K562 (cell line): ENCODE results near the gene GRHL3. TPM values are rescaled to one million over a fixed set of nuclear protein-coding genes. Genes with fewer than 3 reads are reported as not detected.

Source experiments
- ATAC-seq: fragments of 200-7000 bp; cut with Tn5 transposase; 3 replicates; pipeline ENCODE4 v1.9.1; 2020; ENCODE audit warnings: moderate library complexity
- BruUV-seq: library from RNA; stranded (reverse); fragments of 400-500 nt; replicated peaks from 2 replicates; lab custom pipeline; 2021; lab: Mats Ljungman, UMichigan
- CTCF ChIA-PET: fragments of 300-600 bp; formaldehyde crosslinking; extraction: SDS; loops from one replicate; lab custom pipeline; 2021; ENCODE audit warnings: low intra/inter-chr PET ratio; lab: Yijun Ruan, JAX
- POLR2A ChIA-PET: fragments of 300-600, 350-650 bp; sonication (Branson Sonifier 250); formaldehyde crosslinking; extraction: SDS; loops from one replicate; lab custom pipeline; 2021; ENCODE audit warnings: antibody characterized with exemption, inconsistent platforms; lab: Yijun Ruan, JAX
- DNase-seq, 4 experiments: peaks; one replicate each; pipeline versions ENCODE4 v3.0.0 to v3.0.0-alpha.2; 2011 to 2018; ENCODE audit warnings: low spot score in 3 of 4, mixed read lengths in 3 of 4; ENCODE audit errors: extremely low read depth in 1 of 4
- FAIRE-seq: peaks from 2 replicates; lab custom pipeline; 2011; peaks lifted over from hg19 to GRCh38; lab: Jason Lieb, UNC
- H2AFZ ChIP-seq: 2 replicates; pipeline ENCODE4 v1.6.0; 2011; ENCODE audit warnings: low read depth, low read length, control low read depth, inconsistent platforms
- H3K27ac ChIP-seq: fragments of 200-600 bp; 3 replicates; pipeline ENCODE4 v1.8.0; 2011; ENCODE audit warnings: low read depth, mild to moderate bottlenecking, control low read depth, inconsistent platforms, low read length, moderate library complexity, mixed read lengths; ENCODE audit errors: extremely low read depth
- H3K27me3 ChIP-seq, 2 experiments: fragments of 300-600 bp in 1 of 2; 2 replicates in 1 of 2; 3 replicates in 1 of 2; pipeline versions ENCODE4 v1.6.0 to v1.8.0; 2011; ENCODE audit warnings: inconsistent platforms in 2 of 2, low read length in 2 of 2, mild to moderate bottlenecking in 1 of 2, mixed read lengths in 1 of 2, moderate library complexity in 1 of 2; ENCODE audit not compliant: control insufficient read depth in 2 of 2, insufficient read depth in 2 of 2
- H3K36me3 ChIP-seq: fragments of 300-600 bp; 3 replicates; pipeline ENCODE4 v1.8.0; 2011; ENCODE audit warnings: mild to moderate bottlenecking, low read length, inconsistent platforms; ENCODE audit not compliant: control insufficient read depth, insufficient read depth
- H3K4me1 ChIP-seq, 2 experiments: fragments of 200-600 bp in 1 of 2; replicated peaks in 1 of 2; 2 replicates in 1 of 2; 3 replicates in 1 of 2; pipeline versions ENCODE4 v1.5.1 to v1.8.0; 2011; ENCODE audit warnings: inconsistent platforms in 2 of 2, low read length in 2 of 2, mild to moderate bottlenecking in 1 of 2, mixed read lengths in 1 of 2, moderate library complexity in 1 of 2; ENCODE audit not compliant: control insufficient read depth in 2 of 2, insufficient read depth in 2 of 2
- H3K4me2 ChIP-seq: 2 replicates; pipeline ENCODE4 v1.6.1; 2011; ENCODE audit warnings: low read length, control low read depth, inconsistent platforms, mixed read lengths; ENCODE audit not compliant: insufficient read depth
- H3K4me3 ChIP-seq: fragments of 200-600 bp; sonication (generic), shearing (Covaris generic); 2 replicates; pipeline ENCODE4 v1.5.1; 2016; ENCODE audit warnings: control low read depth, inconsistent platforms
- H3K79me2 ChIP-seq: fragments of 200-600 bp; 3 replicates; pipeline ENCODE4 v1.8.0; 2011; ENCODE audit warnings: low read length, inconsistent platforms; ENCODE audit not compliant: control insufficient read depth, insufficient read depth
- H3K9ac ChIP-seq, 2 experiments: 2 replicates each; pipeline versions ENCODE4 v1.6.0 to v1.6.1; 2011; ENCODE audit warnings: low read depth in 2 of 2, low read length in 2 of 2, control low read depth in 1 of 2, inconsistent platforms in 1 of 2, mild to moderate bottlenecking in 1 of 2, mixed read lengths in 1 of 2; ENCODE audit not compliant: insufficient read depth in 1 of 2
- H3K9me1 ChIP-seq: one replicate; pipeline ENCODE4 v1.6.0; 2011; ENCODE audit warnings: inconsistent platforms, mild to moderate bottlenecking, low read length, moderate library complexity; ENCODE audit not compliant: control insufficient read depth, insufficient read depth
- H3K9me3 ChIP-seq: replicated peaks from 2 replicates; pipeline ENCODE4 v1.5.1; 2011; ENCODE audit warnings: low read depth, low read length, inconsistent platforms; ENCODE audit not compliant: control insufficient read depth, insufficient read depth
- H4K20me1 ChIP-seq: replicated peaks from 2 replicates; pipeline ENCODE4 v1.6.1; 2011; ENCODE audit warnings: low read length, inconsistent platforms, mixed read lengths; ENCODE audit not compliant: control insufficient read depth, insufficient read depth
- ADNP ChIP-seq: fragments of 200-800 bp; sonication (Bioruptor generic); IDR thresholded peaks from 2 replicates; pipeline ENCODE4 v1.6.1; 2016; ENCODE audit warnings: missing genetic modification characterization, missing compliant biosample characterization
- BCOR ChIP-seq: fragments of 450-650 bp; IDR thresholded peaks from 2 replicates; pipeline ENCODE4 v1.6.1; 2016
- CBX1 ChIP-seq: sonication (generic); IDR thresholded peaks from 2 replicates; pipeline ENCODE4 v1.6.1; 2016; ENCODE audit warnings: antibody characterized with exemption, low read depth, mild to moderate bottlenecking
- HES1 ChIP-seq: fragments of 450-650 bp; IDR thresholded peaks from 2 replicates; pipeline ENCODE4 v1.6.1; 2016; ENCODE audit warnings: low read depth, mild to moderate bottlenecking, moderate library complexity
- KDM1A ChIP-seq, 2 experiments: fragments of 450-650 bp; IDR thresholded peaks; 2 replicates each; pipeline ENCODE4 v1.6.1; 2016; ENCODE audit warnings: mild to moderate bottlenecking in 2 of 2
- MCM3 ChIP-seq: fragments of 450-650 bp; IDR thresholded peaks from 2 replicates; pipeline ENCODE4 v1.6.1; 2016
- NELFE ChIP-seq: IDR thresholded peaks from 2 replicates; pipeline ENCODE4 v1.6.1; 2011; ENCODE audit warnings: mild to moderate bottlenecking; ENCODE audit not compliant: insufficient read depth, insufficient read length
- NEUROD1 ChIP-seq: fragments of 150-350 bp; IDR thresholded peaks from 2 replicates; pipeline ENCODE4 v1.6.1; 2014; ENCODE audit warnings: borderline replicate concordance, low read length, low read depth; ENCODE audit not compliant: partially characterized antibody
- RBFOX2 ChIP-seq: fragments of 200-400 bp; formaldehyde crosslinking; IDR thresholded peaks from 2 replicates; pipeline ENCODE4 v1.6.1; 2017; ENCODE audit warnings: low read depth, mild to moderate bottlenecking, low read length, moderate library complexity
- RBM25 ChIP-seq: fragments of 200-400 bp; formaldehyde crosslinking; IDR thresholded peaks from 2 replicates; pipeline ENCODE4 v1.6.1; 2018; ENCODE audit warnings: low read length, low read depth, moderate library complexity; ENCODE audit not compliant: severe bottlenecking
- SNIP1 ChIP-seq: fragments of 450-650 bp; IDR thresholded peaks from 2 replicates; pipeline ENCODE4 v1.7.1; 2017; ENCODE audit warnings: low read depth, mild to moderate bottlenecking
- ZKSCAN8 ChIP-seq: fragments of 200-800 bp; sonication (Bioruptor generic); IDR thresholded peaks from 2 replicates; pipeline ENCODE4 v1.6.1; 2016; ENCODE audit warnings: missing genetic modification characterization, missing compliant biosample characterization
- ZNF165 ChIP-seq: fragments of 250-450 bp; sonication (Bioruptor Pico); IDR thresholded peaks from 2 replicates; pipeline ENCODE4 v1.4.0; 2020; ENCODE audit warnings: borderline replicate concordance
- ZNF217 ChIP-seq: sonication (generic); formaldehyde crosslinking; IDR thresholded peaks from 2 replicates; pipeline ENCODE4 v1.8.0; 2022; ENCODE audit warnings: mild to moderate bottlenecking, missing genetic modification reagents
- ZNF224 ChIP-seq: sonication (generic); formaldehyde crosslinking; IDR thresholded peaks from 2 replicates; pipeline ENCODE4 v1.8.0; 2022; ENCODE audit warnings: mild to moderate bottlenecking, missing genetic modification reagents
- ZNF77 ChIP-seq: fragments of 250-450 bp; sonication (Bioruptor Pico); IDR thresholded peaks from 2 replicates; pipeline ENCODE4 v1.5.0; 2020
- WGBS: fragments of 100-300 bp; shearing (Covaris generic); methylation state at CpG from one replicate; pipeline ENCODE4 v1.1.6; 2016; ENCODE audit warnings: low coverage, mixed read lengths; ENCODE audit not compliant: insufficient coverage; ENCODE audit errors: missing lambda C conversion rate; 5-methylcytosine and 5-hydroxymethylcytosine counted together
- in situ Hi-C: fragments of 300-500 bp; cut with MboI; formaldehyde crosslinking; loops from 4 replicates; pipeline ENCODE4 v1.15.0; 2018; ENCODE audit warnings: inconsistent platforms, mixed read lengths
- intact Hi-C: fragments of 100-400 bp; cut with micrococcal nuclease; formaldehyde crosslinking; loops from 2 replicates; pipeline ENCODE4 v1.14.2; 2022
- polyA plus RNA-seq, 8 experiments: library from polyadenylated mRNA; depleted of rRNA in 4 of 8; stranded (reverse) in 5 of 8; unstranded in 3 of 8; fragments of >200 nt; fragmentation: Nextera tagmentation in 2 of 8; fragmentation: Illumina TruSeq in 1 of 8; extraction: Ambion mirVana in 2 of 8; extraction: Trizol in 1 of 8; gene quantifications; 2 replicates each; pipeline versions ENCODE4 v1.2.1 to v1.2.3, GENCODE V29; 2011 to 2014; ENCODE audit warnings: inconsistent platforms in 1 of 8, missing spikeins in 1 of 8
- total RNA-seq, 7 experiments: library from RNA; depleted of rRNA in 6 of 7; stranded (reverse); fragments of >200 nt in 6 of 7; fragmentation: Illumina TruSeq in 2 of 7; extraction: Trizol in 2 of 7; gene quantifications; 2 replicates each; pipeline versions ENCODE4 v1.2.1 to v1.2.3, GENCODE V29; 2011 to 2021; ENCODE audit warnings: low replicate concordance in 1 of 7

GRHL3 gene
- total and polyA plus RNA-seq, 9 of the 15 experiments (the other 6 are each of a cell fraction or from before 2014, with no cell fraction given) = 0.01 to 0.04 TPM; not detected in 7

GRCh38 chr1:24339996-24340395 lies 20.8 kb downstream of the GRHL3 start:
- 6% methylated on average over 8 of the region's 8 CpGs for WGBS
- in situ Hi-C loops = no loop called here
- ATAC-seq = no peak
- Histone ChIP-seq H3K9me1 (no peaks in the 10 kb centered on the region), H3K36me3 (no peaks in the 10 kb centered on the region), H3K27ac (no peak overlapping the region), H3K9me3 (no peaks in the 10 kb centered on the region), H2AFZ (no peak overlapping the region), H3K79me2 (no peaks in the 10 kb centered on the region), H3K4me2 (no peak overlapping the region)
- FAIRE-seq = no peak
- CTCF ChIA-PET = no interaction called here
- intact Hi-C loops = no loop called here
- no peak for DNase-seq
- TF ChIP-seq MCM3 (no peak), ADNP (tag) (0 out of 2 replicates have a peak, but pooled peaks have one; percentile 33), RBM25 (peak; percentile 91), NELFE (no peak), RBFOX2 (no peak), KDM1A (IDR thresholded peaks at IDR 0.05) (peak; percentile 15 to 29; a peak in 1 of 4 replicates), BCOR (peak; percentile 46; the same call in 1 of the 2 replicates)
- TF ChIP-seq, all 486 proteins: peak for 4
- Histone ChIP-seq H3K27me3 (peaks cover 36 to 78% of the 10 kb centered on the region in 2 experiments; a peak in 4 of 5 replicates), H4K20me1 (peaks cover 17% of the 10 kb centered on the region), H3K9ac (no peak overlapping the region), H3K4me1 (peaks cover 0 to 3% of the 10 kb centered on the region in 2 experiments; a peak in 1 of 5 replicates), H3K4me3 (no peak overlapping the region)
- POLR2A ChIA-PET = no interaction called here
- BruUV-seq = no TSS peak

- Histone ChIP-seq H4K20me1 (peaks cover 17% of the 10 kb centered on the region), H3K27ac (no peak overlapping the region), H3K27me3 (peaks cover 36 to 79% of the 10 kb centered on the region in 2 experiments; a peak in 4 of 5 replicates), H3K4me1 (peaks cover 0 to 5% of the 10 kb centered on the region in 2 experiments; a peak in 1 of 5 replicates), H3K9ac (no peak overlapping the region), H3K9me1 (no peaks in the 10 kb centered on the region), H3K79me2 (no peaks in the 10 kb centered on the region), H3K4me3 (no peak overlapping the region), H3K9me3 (no peaks in the 10 kb centered on the region), H2AFZ (no peak overlapping the region), H3K4me2 (no peak overlapping the region), H3K36me3 (no peaks in the 10 kb centered on the region)
- ChIA-PET CTCF (no interaction called here), POLR2A (interaction anchor here (0.5 to 0.7 kb wide), 2 partner anchors 23 to 151 kb away, joined by 3 read pairs; no protein-coding TSS in a partner anchor)
- BruUV-seq = no TSS peak
- FAIRE-seq (no peak), ATAC-seq (no peak), DNase-seq (no peak)
- in situ Hi-C loops (no loop called here), intact Hi-C loops (no loop called here)
- WGBS = 0% methylated on average over 8 of the region's 8 CpGs
- no peak for TF ChIP-seq ZNF165 (CRISPR knock-in tag)
- TF ChIP-seq ZNF217 = no peak
- no peak for TF ChIP-seq ZNF224
- no peak for TF ChIP-seq HES1
- TF ChIP-seq CBX1 = no peak
- TF ChIP-seq NEUROD1 = no peak
- no peak for TF ChIP-seq ZNF77
- TF ChIP-seq ZKSCAN8 = no peak
- TF ChIP-seq SNIP1 = no peak
These were observed 21.6 kb downstream of the GRHL3 start for GRCh38 chr1:24340770-24341169.
